NCI-H1694 treated with DMSO at 0.1 percent for 48 hours (cell line): ENCODE results near the gene HDGFL3.

Experiments used
- DNase-seq: peaks from one replicate; lab custom pipeline; 2025; lab: John Stamatoyannopoulos, UW

The HDGFL3 gene

GRCh38 chr15:83123529-83123928 lies 84.1 kb downstream of the HDGFL3 start:
- no peak for DNase-seq

DNA sequence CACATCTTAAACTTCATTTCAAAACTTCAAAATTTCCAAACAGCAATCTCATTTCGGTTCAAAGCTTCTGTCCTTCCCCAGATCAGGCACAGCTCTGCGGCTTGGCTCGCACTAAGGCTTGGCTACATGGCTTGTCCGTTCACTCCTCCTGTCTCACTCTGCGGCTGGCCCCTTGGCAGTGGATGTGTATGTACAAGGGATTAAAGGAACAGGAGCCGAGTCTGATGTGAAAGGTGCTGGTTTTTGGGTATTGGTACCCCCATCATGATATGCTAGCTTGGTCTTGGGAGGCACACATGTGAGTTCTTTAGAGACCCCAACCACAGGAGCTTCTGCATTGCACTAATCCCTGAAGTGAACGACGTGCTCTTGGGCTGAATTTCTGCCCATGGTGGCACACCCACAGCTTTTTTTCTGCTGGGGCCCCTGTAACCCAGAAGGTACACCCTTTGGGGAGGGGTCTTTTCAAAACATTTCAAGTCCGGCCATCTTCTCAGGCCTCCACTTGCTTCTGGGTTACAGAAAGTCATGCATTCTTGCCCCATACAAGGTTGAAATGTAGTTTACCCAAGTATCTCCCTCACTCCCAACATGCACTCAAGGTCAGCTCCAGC lies 87.5 kb downstream of the HDGFL3 start:
- no peak for DNase-seq

- no peak for DNase-seq
Observed at GRCh38 chr15:83118968-83119367, 88.7 kb downstream of the HDGFL3 start.

DNA sequence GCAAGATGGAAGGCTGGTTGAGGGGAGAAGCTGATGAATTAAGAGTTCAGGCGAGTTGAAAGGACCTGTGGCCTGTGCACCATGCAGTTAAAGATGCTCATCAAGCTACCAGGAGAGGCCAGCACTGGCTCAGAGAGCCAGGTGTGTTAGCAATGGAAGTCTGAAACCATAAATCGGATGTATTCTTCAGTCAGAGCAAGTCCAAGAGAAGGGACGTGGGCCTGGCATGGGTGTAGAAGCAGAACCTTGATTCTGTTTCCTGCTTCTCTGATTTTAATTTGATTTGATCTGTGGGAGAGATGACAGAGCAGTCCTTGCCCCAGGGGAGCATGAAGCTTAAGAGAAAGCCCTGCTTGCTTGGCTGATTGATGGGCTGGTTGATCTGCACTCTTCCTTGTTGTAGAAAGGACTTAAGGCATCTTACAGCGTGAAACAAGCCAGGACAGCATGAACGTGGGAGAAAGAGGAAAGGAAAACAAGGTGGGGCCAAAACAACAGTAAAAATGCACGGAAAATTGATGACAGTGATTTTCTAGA lies 89.3 kb downstream of the HDGFL3 start:
- no peak for DNase-seq

DNA sequence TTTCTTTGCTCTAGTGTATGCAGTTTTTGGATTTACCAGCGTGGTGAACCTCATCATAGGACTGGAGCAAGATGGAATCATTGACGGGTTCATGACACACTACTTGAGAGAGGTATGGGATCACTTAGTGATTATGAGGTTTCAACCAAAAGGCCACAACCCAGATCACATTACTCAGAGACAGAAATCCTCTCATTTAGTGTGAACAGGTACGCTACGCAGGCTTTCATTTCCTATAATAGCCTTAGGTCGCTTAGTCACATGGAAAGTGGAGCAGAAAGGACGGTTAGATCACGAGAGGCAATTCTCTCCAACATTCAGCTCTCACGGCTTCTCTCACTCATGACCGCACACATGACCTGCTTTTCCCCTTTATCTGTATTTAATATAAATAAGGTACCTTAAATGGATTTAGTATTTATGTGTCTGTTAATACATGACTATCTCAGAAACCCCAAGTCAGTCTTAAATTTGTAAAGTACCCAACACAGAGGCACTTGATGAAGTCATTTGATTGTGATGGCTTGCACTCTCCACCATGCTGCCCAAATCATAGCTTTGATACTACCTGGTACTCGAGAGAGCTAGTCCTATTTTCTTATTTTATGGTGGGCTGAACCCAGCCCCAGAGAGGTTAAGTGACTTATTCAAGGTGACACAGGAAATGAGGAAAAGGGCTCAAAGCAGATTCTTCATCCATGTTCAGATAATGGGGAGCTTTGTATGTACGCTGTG lies 91.6 kb downstream of the HDGFL3 start:
- no peak for DNase-seq

DNA sequence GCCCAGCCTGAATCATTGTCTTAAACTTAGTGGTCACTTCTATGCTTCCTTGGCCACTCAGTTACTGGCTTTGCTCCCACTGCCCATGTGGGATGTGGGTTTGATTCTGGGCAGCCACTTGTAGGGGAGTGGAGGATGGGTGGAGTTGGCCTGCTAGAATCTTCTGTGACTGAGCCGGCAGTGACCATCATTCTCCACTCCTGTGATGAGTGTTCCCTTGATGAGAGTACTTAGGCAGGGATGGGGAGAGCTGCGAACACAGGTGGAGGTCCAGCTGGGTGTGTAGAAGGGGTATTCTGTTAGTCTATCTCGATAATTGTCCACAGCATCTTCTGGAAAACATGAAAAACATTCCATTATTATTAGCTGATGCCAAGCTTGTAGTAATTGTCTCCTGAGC lies 92.2 kb downstream of the HDGFL3 start:
- DNase-seq = no peak

DNA sequence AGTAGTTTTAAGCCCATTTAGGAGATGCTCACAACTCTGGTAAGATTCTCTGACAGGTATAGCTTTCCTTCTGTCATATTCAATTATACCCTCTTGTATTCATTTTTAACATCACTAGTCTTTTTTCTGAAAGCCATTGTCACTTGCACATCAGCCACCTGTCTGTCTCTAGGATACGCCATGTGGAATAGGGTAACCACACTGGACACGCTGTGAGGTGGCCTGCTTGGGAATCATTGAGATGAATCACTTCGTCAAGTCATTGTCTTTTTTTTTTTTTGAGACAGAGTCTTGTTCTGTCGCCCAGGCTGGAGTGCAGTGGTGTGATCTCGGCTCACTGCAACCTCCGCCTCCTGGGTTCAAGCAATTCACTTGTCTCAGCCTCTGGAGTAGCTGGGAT lies 92.8 kb downstream of the HDGFL3 start:
- DNase-seq = no peak

GRCh38 chr15:83113881-83114674 lies 93.5 kb downstream of the HDGFL3 start:
- no peak for DNase-seq

DNA sequence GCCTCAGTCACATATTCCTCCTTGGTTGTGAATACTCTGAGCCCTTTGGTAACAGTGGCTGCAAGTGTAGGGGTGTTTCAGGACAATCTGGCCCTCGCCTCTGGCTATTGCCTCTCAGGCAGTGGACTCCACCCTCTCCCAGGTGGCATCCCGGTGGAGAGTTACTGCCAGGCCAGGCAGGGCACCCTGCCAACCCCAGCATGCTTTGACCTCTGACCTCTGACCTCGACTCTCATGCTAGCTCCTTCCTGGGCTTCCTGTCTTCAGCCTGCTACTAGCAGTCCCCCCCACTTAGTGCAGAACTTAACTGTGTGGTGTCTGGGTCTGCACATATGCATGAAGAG lies 94.7 kb downstream of the HDGFL3 start:
- no peak for DNase-seq

DNA sequence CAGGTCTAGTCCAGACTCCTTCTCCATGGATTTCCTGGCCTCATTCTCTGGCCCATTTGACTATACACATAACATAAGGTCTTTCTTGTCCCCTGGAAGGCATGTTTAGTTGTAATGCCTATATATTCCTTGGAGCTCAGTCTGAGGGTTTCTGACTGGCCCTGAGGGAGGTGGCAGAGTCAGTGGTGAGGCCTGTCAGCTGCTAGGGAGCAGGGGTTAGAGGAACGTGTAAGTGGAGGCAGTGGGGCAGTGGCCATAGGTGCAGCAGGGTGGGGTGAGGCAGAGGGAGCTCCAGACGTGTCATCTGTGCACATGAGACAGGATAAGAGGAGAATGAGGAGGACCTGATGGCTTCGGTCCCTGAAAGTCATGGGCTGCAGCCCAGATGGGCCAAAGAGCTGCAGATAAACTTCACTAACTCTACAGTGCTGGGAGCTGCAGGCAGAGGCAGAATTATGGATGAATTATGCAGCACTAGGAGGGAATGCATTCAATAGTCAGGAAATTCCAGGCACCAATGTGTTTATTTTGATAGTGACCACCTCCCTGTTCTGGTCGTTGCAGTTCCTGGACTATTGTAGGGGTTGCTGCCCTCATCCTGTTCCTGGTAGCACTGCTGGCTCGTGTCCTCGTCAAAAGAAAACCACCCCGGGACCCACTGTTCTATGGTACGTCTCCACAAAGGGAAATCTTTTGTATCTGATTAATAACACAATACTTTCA lies 95.2 kb downstream of the HDGFL3 start:
- DNase-seq = no peak

DNA sequence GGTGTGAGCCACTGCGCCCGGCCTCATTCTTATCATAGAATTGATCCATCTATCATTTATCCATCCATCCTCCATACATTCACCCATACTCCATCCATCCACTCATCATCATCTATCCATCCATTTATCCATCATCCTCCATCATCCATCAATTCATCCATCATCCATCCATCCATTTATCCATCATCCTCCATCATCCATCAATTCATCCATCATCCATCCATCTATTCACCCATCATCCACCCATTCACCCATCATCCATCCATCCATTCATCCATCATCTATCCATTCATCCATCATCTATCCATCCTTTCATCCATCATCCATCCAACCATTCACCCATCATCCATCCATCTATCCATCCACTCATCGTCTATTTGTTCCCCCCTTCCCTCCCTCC lies 96.5 kb downstream of the HDGFL3 start:
- no peak for DNase-seq

- DNase-seq = no peak
Observed at GRCh38 chr15:83110381-83110780, 97.2 kb downstream of the HDGFL3 start.

DNA sequence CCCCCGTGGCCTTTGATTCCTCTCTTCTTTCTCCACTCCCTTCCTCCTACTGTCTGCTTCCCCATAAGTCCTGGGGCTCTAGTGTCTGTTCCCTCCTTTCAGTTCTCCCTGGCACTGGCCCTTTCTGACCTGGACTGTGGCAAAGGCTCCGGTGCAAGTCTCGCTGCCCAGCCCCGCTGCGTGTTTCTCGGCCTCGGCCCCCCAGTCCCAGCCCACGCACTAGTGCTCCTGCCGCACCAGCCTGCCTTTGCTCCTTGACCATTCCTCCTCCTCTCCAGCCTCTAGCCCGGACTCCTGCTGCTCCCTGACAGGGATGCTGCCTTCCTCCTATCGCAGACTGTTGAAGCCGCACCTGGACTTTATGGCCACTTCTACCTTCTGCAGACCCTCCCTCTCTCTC lies 98.1 kb downstream of the HDGFL3 start:
- DNase-seq = no peak

GRCh38 chr15:83108266-83109219 lies 99.1 kb downstream of the HDGFL3 start:
- no peak for DNase-seq

- DNase-seq = no peak
Observed at GRCh38 chr15:83107841-83108181, 99.8 kb downstream of the HDGFL3 start.

- no peak for DNase-seq
Observed at GRCh38 chr15:83106994-83107840, 100.4 kb downstream of the HDGFL3 start, which contains the start of gene TM6SF1. Gene TM6SF1, plus strand, starts transcription at chr15:83107645. Its CDS starts 36 bp downstream, at chr15:83107681.

DNA sequence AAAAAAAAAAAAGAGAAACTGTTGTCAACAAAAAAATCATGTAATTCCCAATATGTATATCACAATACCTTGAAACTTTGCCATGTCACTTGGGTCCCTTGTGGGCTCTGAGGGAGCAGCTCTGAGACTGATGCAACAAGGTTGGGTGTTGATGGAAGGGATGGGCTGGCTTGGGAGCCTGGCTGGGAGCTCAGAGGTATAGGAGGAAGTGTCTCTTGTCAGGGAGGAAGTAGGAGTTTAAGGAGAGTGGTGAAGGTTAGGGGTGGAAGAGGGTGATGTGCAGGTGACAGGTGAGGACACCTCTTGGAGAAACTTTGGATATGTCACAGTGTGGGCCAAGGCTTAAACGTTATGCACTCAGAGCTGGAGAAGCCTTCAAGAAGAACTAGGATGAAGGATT lies 102.2 kb downstream of the HDGFL3 start:
- no peak for DNase-seq

DNA sequence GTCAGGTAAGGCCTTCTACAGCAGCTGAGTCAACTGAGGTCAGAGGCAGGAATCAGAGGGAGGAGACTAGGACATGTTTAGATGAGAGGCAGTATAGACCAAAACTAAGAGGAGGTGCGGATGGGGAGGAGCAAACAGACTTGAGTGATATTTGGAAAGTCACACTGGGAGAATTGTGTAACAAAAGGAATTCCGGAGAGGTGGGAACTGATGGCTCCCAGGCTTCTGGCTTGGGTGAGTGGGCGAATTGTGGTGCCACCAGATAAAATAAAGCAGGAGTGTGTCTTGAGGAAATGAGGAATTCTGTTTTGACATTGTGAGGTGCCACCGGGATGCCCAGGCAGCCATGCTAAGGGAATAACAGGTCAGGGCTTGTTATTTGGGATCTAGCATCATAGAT lies 103.5 kb downstream of the HDGFL3 start:
- DNase-seq = no peak

DNA sequence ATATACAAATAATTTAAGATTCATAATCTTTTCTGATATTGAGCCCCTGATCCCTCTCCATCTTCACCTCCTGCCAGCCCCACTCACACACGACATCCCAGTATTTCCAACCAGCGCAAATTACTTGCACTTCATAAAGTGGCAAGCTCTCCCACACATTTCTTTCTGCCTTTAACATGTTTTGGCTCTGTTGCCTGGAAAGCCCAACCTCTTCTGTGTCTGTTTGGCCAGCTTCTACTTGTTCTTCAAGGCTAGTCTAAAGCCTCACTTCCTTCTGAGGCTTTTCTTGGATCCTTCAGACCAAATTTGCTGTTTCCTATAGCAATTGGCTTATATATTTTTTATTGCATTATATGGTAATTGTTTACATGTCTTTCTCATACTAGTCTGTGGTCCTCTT lies 105.3 kb downstream of the HDGFL3 start:
- DNase-seq = no peak

DNA sequence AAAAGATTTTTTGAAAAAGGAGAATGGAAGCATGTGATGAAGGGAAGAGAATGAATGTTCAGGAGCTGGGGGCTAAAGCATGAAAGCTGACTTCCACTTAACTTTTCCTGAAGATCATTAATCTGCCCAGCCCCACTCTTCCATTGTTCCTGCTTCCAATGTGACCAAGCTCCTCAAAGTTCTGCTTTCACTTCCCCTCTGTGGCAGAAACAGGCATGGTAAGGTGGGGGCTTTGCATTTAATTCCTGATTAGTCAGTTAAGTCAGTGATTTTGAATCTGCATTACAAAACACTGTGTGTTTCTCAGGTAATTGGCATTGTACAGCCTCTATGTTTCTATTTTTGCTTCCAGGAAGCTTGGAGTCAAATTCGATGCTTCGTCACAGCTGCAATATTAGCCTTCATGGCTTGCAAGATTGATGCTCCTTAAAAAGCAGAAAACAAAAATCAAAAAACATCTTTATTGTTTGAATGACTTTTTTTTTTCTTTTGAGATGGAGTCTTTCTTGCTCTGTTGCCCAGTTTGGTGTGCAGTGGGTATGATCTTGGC lies 107.5 kb downstream of the HDGFL3 start:
- DNase-seq = no peak
